HG02763 (cell line): Measurements from ENCODE around the gene CORO1A.
"Not testable (repeated sequence)": the region's sequence is repeated elsewhere in the genome, so short reads cannot be mapped to it uniquely, and the experiment has no call there.

ENCODE experiments used
- ATAC-seq: cut with Tn5 transposase; IDR thresholded peaks from one replicate; pipeline ENCODE4 v1.9.1; 2021; ENCODE audit warnings: mild to moderate bottlenecking, moderate library complexity; ENCODE audit not compliant: unreplicated experiment

Gene CORO1A

DNA sequence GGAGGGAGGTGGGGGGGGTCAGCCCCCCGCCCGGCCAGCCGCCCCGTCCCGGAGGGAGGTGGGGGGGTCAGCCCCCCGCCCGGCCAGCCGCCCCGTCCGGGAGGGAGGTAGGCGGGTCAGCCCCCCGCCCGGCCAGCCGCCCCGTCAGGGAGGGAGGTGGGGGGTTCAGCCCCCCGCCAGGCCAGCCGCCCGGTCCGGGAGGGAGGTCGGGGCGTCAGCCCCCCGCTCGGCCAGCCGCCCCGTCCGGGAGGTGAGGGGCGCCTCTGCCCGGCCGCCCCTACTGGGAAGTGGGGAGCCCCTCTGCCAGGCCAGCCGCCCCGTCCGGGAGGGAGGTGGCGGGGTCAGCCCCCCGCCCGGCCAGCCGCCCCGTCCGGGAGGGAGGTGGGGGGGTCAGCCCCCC, 14.0 kb upstream of the CORO1A start:
- ATAC-seq: not testable (repeated sequence)

GRCh38 chr16:30170145-30170544, 13.3 kb upstream of the CORO1A start:
- ATAC-seq: not testable (repeated sequence)

GRCh38 chr16:30173054-30173453, 10.3 kb upstream of the CORO1A start:
- ATAC-seq: no peak

GRCh38 chr16:30176876-30177275, 6.5 kb upstream of the CORO1A start:
- ATAC-seq: not testable (repeated sequence)

DNA sequence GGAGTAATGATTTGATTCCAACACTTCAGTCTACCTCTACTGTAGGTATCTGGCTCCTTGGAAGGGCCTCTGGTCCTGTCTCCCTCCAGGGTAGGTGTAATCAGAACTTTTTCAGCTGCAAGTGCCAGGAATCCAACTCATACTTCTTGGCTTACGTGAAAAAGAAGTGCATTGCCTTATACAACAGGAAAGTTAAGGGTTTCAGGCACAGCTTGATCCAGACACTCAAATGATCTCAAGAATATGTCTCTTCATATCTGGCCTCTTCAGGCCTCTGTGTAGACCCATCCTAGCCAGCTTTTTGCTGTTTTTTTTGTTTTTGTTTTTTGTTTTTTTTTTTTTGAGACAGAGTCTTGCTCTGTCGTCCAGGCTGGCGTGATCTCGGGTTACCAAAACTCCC, 4.2 kb upstream of the CORO1A start:
- ATAC-seq: no peak

DNA sequence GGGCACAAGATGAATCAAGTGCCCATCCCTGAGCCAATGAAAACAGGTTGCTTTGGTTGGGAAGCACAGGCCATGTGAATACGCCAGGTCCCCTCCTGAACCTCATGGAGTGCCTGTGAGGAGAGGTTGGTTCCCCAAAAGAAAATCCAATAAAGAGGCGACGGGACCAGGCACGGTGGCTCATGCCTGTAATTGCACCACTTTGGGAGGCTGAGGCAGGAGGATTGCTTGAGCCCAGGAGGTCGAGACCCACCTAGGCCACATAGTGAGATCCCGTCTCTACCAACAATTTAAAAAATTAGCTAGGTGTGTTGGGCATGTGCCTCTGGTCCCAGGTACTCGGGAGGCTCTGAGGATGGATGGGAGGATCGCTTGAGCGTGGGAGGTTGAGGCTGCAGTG, 3.5 kb upstream of the CORO1A start:
- no peak for ATAC-seq

DNA sequence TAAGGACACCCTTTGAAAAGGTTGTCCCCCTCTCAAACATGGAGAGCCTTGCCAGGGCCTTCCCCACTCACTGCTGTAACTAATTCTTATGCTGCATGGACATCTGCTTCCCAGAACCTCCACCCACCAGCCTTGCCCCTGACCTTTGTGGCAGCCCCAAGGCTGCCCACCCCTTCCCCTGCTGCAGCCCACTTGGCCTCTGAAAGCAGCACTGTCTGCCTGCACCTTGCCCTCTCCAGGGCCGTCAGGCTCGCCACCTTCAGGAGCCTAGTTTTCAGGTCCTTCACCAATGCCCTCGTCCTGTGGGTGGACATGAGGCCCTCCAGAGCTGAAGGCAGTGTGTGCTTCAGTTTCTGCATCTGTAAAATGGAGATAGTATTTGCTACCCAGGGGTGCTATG, 2.7 kb upstream of the CORO1A start:
- no peak for ATAC-seq

DNA sequence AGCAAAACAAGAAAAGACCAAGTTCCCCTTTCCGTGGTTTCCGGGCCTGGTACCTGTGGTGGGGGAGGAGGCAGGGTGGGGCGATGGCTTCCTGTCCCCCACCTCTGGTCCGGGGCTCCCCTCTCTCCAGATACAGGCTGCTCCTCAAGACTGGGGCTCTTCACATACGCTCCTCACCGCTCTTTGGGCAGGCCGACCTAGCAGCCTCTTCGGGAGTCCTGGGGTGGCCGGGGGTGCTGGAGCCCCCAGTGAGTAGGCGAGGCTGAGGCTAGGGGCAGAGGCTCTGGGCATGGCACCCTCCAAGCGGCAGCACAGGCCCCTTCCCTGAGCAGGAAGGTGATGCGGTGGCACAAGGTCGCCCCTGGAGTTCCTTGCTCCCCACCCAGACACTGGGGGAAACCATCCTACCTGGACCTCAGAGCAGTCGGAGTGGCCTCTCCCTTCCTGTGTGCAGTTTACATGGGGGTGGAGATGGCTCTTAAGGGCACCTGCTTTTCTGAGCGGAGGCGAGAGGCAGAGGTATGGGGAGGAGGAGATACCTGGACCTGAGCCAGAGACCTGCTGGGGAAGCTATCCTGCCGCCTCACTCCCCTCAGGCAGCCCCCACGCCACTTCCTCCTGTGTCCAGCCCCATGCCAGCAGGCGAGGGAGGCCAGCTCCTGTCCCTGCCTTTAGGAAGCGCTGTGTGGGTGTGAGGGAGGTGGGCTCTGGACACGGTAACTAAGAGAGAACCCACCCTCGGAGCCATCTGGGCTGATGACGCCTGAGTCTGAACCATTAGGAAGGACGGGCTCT, 891 bp downstream of the CORO1A start:
- peak; percentile 31 for ATAC-seq

DNA sequence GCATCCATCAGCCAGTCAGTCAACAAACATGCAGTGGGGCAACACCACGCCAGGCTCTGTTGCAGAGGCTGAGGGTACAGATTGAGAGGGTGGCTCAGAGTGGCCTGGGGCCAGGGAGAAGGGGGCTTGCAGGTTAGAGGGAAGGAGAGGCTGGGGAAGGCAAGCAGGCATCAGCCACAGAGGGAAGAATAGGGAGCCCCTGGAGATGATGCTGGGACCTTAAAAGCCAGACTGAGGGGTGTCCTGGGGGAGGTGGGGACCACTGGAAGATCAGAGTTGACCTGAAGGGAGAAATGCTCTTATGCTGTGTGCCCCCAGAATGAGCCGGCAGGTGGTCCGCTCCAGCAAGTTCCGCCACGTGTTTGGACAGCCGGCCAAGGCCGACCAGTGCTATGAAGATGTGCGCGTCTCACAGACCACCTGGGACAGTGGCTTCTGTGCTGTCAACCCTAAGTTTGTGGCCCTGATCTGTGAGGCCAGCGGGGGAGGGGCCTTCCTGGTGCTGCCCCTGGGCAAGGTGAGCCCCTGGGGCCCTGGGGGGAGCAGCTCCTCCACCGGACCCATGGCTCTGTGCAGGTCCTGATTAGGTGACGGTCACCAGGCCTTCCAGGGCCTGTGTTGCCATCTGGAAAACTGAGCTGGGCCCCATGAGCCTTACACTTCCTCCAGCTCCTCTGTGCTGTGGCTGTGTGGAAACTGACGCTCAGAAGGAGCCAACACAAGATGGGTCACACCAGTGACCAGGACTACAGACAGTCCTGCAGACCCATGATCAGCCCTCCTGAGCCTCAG, 1.7 kb downstream of the CORO1A start:
- ATAC-seq: no peak

DNA sequence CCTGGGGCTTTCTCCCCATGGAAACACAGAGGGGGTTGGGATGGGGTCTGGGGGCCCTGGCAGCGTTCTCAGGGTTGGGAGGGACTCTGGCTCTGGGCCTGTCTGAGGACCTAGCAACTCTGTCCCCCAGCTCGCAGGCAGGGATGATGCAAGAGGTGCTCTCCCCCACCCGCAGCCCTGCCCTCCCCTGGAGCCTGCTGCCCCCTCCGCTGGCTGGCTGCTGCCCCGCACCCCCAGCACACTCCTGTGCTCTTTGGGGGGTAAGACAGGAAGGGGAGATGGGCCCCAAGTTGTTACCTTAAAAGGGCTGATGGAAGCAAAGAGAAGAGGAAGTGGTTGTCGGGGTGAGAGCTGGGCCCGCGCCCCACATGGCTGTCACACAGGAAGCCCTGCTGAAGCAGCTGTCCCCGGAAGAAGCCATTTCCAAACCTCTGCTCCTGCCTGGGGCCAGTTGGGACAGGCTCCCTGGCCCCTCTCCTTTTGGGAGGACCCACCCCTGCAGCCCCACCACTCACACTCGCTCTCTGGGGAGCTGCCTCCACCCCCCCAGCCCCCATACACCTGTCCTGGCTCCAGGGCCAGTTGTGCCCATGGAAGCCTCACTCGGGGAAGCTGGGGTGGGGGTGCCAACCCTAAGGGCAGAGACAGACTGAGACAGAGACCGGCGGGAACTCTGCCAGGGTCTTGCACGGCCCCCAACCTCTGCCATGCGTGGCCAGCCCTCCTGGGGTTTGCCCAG, 2.5 kb downstream of the CORO1A start:
- no peak for ATAC-seq

GRCh38 chr16:30186444-30186781, 3.0 kb downstream of the CORO1A start:
- no peak for ATAC-seq

DNA sequence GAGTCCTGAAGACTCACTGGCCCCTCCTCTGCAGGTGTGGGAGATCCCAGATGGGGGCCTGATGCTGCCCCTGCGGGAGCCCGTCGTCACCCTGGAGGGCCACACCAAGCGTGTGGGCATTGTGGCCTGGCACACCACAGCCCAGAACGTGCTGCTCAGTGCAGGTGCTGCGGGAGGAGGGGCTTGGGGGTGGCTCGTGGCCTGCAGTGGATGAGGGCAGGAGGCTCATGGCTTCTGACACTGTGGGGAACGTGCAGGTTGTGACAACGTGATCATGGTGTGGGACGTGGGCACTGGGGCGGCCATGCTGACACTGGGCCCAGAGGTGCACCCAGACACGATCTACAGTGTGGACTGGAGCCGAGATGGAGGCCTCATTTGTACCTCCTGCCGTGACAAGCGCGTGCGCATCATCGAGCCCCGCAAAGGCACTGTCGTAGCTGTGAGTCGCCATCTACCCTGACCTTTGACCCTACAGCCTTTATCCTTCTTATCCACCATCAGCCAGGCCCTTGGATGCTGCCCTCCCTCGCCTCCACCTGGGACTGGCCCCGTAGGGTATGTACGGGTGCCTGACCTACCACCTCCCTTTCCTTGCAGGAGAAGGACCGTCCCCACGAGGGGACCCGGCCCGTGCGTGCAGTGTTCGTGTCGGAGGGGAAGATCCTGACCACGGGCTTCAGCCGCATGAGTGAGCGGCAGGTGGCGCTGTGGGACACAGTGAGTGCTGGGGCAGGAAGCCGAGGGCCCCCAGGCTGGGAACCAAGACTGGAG, 3.6 kb downstream of the CORO1A start:
- ATAC-seq: no peak

- ATAC-seq: no peak
Observed at GRCh38 chr16:30187556-30187865, 4.1 kb downstream of the CORO1A start.

DNA sequence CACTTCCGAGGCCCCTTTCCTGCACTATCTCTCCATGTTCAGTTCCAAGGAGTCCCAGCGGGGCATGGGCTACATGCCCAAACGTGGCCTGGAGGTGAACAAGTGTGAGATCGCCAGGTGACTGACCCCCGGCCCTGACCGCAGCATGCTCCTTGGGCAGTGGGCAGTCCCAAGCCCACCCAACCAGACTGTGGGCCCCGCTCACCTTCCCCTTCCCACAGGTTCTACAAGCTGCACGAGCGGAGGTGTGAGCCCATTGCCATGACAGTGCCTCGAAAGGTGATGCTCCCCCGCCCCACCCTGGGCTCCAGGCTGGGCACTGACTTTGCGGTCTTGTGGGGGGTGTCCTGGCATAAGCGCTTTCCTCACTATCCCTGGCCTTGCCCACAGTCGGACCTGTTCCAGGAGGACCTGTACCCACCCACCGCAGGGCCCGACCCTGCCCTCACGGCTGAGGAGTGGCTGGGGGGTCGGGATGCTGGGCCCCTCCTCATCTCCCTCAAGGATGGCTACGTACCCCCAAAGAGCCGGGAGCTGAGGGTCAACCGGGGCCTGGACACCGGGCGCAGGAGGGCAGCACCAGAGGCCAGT, 4.7 kb downstream of the CORO1A start:
- ATAC-seq: no peak

GRCh38 chr16:30191158-30191557, 7.8 kb downstream of the CORO1A start:
- not testable (repeated sequence) for ATAC-seq

DNA sequence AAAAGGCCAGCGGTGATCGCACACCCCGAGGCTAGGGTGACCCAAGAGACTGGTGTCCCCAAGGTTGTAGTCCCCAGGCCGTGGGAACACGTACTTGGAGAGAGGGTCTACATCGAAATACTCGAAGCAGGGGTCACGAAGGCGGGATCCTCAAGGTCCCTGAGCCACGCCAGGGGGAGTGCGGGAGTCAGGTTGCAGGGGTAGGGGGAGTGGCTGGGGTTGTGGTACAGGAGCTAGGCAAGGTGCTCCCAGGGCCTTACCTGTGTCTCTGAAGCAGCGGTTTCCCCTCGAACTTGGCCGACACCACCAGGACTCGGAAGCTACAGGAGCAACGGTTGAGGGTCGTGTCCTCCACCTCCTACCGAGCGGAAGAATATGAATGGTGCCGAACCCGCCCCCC, 9.7 kb downstream of the CORO1A start:
- ATAC-seq: peak; percentile 4

GRCh38 chr16:30193615-30194014, 10.2 kb downstream of the CORO1A start, which contains the start of the genes BOLA2B and SLX1A:
Gene BOLA2B, minus strand, starts transcription at chr16:30193666. Its CDS starts 71 bp downstream, at chr16:30193595.
Gene SLX1A, plus strand, starts transcription at chr16:30193875. Its CDS starts 210 bp downstream, at chr16:30194085.
- ATAC-seq: peak; percentile 88

GRCh38 chr16:30194172-30194925, 10.9 kb downstream of the CORO1A start:
- ATAC-seq: peak; percentile 51

DNA sequence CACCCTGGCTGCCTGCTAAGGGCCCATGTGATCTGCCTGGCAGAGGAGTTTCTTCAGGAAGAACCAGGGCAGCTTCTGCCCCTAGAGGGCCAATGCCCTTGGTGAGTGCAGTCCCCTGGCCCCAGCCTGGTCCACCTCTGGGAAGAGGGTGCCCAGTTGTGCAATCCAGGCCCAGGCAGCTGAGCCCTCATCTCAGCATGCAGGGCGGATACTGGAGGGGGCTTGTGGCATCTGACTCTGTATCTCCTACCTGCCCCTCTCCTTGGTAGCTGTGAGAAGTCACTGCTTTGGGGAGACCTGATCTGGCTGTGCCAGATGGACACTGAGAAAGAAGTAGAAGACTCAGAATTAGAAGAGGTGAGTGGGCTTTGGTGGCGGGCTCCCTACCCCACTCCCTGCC, 13.6 kb downstream of the CORO1A start:
- not testable (repeated sequence) for ATAC-seq

DNA sequence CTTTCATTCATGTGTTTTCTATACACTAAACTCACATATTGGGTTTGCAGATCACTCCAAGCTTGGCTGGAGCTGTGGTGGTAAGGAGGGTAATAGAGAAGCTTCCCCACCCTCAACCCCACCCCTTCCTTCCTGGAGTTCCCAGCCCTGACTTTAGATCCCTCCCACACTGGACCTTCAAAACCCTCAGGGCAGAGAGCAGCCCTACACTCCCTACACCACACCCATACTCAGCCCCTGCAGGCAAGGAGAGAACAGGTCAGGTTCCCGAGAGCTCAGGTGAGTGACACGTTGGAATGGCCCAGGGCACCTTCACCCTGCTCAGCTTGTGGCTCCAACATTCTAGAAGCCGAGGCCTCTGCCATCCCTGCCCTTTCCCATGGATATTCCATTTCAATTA, 15.6 kb downstream of the CORO1A start, which contains the start of gene SULT1A3:
SULT1A3 (plus strand) TSS at position 207 of the 400 bp plus-strand sequence. CDS start 1,474 bp downstream, outside the sequence.
- ATAC-seq: not testable (repeated sequence)
